Osteocyte (in vitro differentiated cells): ENCODE results near the gene ODAD3. TPM values are rescaled to one million over a fixed set of nuclear protein-coding genes. Genes with fewer than 3 reads are reported as not detected.

Source experiments
- DNase-seq: peaks from one replicate; pipeline ENCODE4 v3.0.0; 2021; ENCODE audit warnings: mixed read lengths; ENCODE audit not compliant: unreplicated experiment; ENCODE audit errors: extremely low spot score
- H3K27ac Mint-ChIP-seq: one replicate; pipeline ENCODE4 v1.8.0; 2021; ENCODE audit warnings: mild to moderate bottlenecking, mixed read lengths; ENCODE audit not compliant: unreplicated experiment
- H3K27me3 Mint-ChIP-seq: one replicate; pipeline ENCODE4 v1.8.0; 2021; ENCODE audit warnings: mixed read lengths; ENCODE audit not compliant: unreplicated experiment
- H3K36me3 Mint-ChIP-seq: one replicate; pipeline ENCODE4 v1.8.0; 2021; ENCODE audit warnings: mixed read lengths; ENCODE audit not compliant: unreplicated experiment
- H3K4me1 Mint-ChIP-seq: one replicate; pipeline ENCODE4 v1.8.0; 2021; ENCODE audit warnings: mixed read lengths; ENCODE audit not compliant: unreplicated experiment
- H3K4me3 Mint-ChIP-seq: one replicate; pipeline ENCODE4 v1.8.0; 2021; ENCODE audit warnings: mild to moderate bottlenecking, moderate library complexity, mixed read lengths; ENCODE audit not compliant: unreplicated experiment
- H3K9me3 Mint-ChIP-seq: one replicate; pipeline ENCODE4 v1.8.0; 2021; ENCODE audit warnings: mixed read lengths; ENCODE audit not compliant: unreplicated experiment
- CTCF ChIP-seq: fragments of 200-600 bp; sonication (generic); IDR thresholded peaks from 2 replicates; pipeline ENCODE4 v1.5.0; 2021; ENCODE audit warnings: antibody characterized with exemption, mild to moderate bottlenecking, moderate library complexity
- total RNA-seq: library from RNA; stranded (reverse); gene quantifications from 2 replicates; pipeline ENCODE4 v1.2.1, GENCODE V29; 2021

The ODAD3 gene
- total RNA-seq, 1 donor from 2014 or later: not detected

- no peak overlapping the region for H3K27ac Mint-ChIP-seq
- peaks cover 12% of the 10 kb centered on the region for H3K27me3 Mint-ChIP-seq
- peaks cover 14% of the 10 kb centered on the region for H3K4me1 Mint-ChIP-seq
- DNase-seq: no peak
- TF ChIP-seq CTCF: no peak
- no peak overlapping the region for H3K4me3 Mint-ChIP-seq
- no peaks in the 10 kb centered on the region for H3K9me3 Mint-ChIP-seq
- H3K36me3 Mint-ChIP-seq: no peaks in the 10 kb centered on the region
These were observed 9.0 kb downstream of the ODAD3 start for GRCh38 chr19:11425719-11426457.

DNA sequence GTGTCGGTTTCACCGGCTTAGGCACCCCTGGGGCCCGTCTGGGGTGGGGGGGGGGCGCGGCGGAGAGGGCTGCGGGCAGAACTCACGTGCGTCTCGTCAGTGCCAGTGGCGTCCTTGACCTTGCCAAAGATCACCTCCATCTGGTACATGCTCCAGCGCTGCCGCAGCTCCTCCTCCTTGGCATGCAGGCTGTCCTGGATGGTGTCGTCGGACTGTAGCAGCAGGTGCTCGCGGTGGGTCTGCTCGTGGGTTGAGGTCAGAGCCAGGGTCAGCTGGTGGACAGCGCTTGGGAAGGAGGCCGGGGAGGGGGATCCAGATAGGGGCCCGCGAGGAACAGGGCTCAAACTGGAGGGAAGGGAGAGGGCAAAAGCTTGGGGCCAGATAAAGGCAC is 11.1 kb downstream of the ODAD3 start:
- Mint-ChIP-seq H3K4me3 (no peak overlapping the region), H3K9me3 (no peaks in the 10 kb centered on the region), H3K27me3 (peaks cover 19% of the 10 kb centered on the region), H3K4me1 (peaks cover 25% of the 10 kb centered on the region), H3K36me3 (no peaks in the 10 kb centered on the region), H3K27ac (no peak overlapping the region)
- no peak for DNase-seq
- TF ChIP-seq CTCF: no peak

DNA sequence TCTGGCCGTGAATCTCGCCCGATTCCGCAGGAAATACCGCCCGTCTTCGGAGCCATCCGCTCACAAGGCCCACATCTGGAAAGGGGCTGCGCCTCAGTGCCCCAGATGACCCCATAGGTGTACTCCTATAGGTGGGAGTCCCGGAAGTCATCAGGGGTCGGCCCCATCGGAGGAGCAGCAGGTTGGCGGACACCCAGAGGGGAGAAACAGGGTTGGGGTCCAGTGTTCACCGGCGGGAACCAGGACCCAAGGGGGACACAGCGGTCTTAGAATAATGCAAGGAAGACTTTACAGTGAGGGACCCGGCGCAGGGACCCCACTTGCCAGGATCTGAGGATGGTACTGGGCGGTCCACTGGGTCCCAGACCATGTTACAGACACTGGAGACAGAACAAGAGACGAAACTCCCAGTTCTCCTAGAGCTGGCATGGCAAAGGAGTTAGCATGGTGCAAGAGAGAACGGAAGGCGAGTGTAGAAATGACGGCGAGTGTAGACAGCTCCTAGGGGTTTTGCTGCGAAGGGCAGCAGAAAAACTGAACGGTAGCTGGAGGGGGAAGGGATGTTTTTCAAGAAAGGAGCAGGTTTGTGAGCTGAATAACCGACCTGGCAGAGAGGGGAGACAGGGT is 11.6 kb downstream of the ODAD3 start:
- Mint-ChIP-seq H3K36me3 (no peaks in the 10 kb centered on the region), H3K4me3 (no peak overlapping the region)

DNA sequence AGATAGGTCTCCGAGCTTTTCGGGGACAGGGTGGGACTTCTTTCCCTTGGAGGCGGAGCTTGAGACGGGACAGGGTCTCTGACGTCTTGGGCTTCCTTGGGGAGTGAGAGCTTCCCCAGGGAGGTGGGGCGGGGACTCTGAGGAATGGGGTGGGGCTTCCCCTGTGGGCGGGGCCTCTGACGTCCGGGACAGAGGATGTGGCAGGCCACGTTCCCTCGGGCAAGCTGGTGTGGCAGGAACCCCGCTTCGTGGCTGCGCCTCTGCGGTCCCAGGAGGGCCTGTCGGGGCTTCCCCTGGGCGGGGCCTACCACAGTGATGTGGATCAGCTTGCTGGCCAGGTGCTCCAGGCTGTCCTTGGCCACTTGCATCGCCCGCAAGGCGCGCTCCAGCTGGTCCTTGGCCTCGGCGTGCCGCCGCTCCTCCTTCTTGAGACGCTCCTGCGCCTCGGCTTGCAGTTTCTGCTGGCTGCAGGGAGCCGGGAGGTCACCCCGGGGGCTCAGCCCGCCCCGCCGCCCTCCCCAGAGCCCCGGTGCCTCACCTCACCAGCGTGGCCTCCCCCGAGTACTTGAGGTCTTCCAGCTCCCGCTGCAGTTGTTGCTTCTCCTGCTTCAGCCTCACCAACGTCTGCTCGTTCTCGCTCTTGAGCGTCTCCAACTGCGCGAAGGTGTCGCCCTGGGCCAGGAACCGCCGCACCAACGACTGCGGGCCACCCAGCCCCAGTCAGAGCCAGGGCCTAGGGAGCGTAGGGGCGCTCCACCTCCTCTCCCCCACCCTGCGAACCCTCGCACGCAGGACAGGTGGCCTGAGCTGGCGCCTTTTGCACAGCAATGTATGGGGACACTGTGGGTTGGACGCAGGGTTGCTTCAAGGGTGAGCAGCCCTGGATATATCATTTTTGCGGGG is 12.5 kb downstream of the ODAD3 start:
- TF ChIP-seq CTCF: no peak
- no peaks in the 10 kb centered on the region for H3K9me3 Mint-ChIP-seq
- peak overlapping the region; percentile 50 for H3K4me3 Mint-ChIP-seq
- H3K4me1 Mint-ChIP-seq: peaks cover 29% of the 10 kb centered on the region
- peaks cover 30% of the 10 kb centered on the region for H3K27me3 Mint-ChIP-seq
- no peak for DNase-seq
- H3K36me3 Mint-ChIP-seq: no peaks in the 10 kb centered on the region
- H3K27ac Mint-ChIP-seq: no peak overlapping the region

More for the DNA sequence above, 11.6 kb downstream of the ODAD3 start:
- TF ChIP-seq CTCF: no peak
- Mint-ChIP-seq H3K27ac (no peak overlapping the region), H3K9me3 (no peaks in the 10 kb centered on the region), H3K27me3 (peaks cover 23% of the 10 kb centered on the region), H3K4me1 (peaks cover 29% of the 10 kb centered on the region)
- no peak for DNase-seq
